ENCODE measurements around the gene ZNF564.
A peak's percentile ranks its signal among the peaks of the same experiment; 100 is the strongest.
"Not testable (repeated sequence)": the region's sequence is repeated elsewhere in the genome, so short reads cannot be mapped to it uniquely, and the experiment has no call there.

ZNF564 gene

DNA sequence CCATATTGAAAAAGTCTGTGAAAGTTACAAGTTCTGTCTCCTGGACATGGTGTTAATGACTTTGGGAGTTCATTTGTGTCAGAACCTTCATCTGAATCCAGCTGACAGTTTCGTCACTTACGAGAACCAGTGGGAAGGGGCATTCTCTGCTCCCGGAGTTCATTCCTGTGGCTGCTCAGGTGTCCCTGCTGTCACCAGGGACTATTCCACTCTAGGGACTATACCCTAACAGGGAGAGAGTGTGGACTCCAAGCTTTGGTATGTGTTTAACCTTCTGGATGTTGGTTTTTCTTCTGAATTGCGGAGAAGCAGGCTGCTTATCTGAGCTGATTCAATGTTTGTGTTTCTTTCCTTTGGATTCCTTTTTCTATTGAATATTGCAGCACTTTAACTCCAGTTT is 54.2 kb downstream of the ZNF564 start:
- DNase-seq (ENCODE audit: low read depth in 1 of 2, low spot score in 1 of 2) = no peak

DNA sequence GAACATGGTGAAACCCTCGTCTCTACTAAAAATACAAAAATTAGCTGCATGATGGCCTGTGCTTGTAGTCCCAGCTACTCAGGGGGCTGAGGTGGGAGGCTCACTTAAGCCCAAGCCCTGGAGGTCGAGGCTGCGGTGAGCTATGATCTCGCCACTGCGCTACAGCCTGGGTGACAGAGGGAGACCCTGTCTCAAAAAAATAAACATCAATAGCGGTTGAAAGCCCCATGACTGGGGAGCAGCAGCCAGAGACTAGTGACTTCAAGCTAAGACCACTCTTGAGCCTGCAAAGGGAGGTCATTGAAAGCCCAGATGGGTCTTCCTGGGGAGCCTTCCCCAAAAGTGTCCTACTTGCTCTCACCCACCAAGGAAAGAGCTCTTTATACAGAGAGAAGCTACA is 54.8 kb downstream of the ZNF564 start:
- no peak for DNase-seq (ENCODE audit: low read depth in 1 of 2, low spot score in 1 of 2)

GRCh38 chr19:12495002-12495802 is 56.1 kb downstream of the ZNF564 start:
- peak; percentile 85 to 86 for DNase-seq (ENCODE audit: low read depth in 1 of 2, low spot score in 1 of 2)

DNA sequence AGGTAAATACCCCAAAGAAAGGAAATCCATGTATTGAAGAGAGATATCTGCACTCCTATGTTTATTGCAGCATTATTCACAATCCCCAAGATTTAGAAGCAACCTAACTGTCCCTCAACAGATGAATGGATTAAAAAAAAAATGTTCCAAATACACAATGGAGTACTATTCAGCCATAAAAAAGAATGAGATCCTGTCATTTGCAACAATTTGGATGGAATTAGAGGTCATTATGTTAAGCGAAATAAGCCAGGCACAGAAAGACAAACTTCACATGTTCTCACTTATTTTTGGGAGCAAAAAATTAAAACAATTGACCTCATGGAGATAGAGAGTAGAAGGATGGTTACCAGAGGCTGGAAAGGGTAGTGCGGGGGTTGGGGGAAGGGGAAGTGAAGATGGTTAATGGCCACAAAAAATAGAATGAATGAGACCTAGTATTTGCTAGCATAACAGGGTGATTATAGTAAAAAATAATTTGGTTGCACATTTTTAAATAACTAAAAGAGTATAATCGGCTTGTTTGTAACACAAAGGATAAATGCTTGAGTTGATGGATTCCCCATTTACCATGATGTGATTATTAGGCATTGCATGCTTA is 56.9 kb downstream of the ZNF564 start:
- DNase-seq (ENCODE audit: low read depth in 1 of 2, low spot score in 1 of 2) = no peak

DNA sequence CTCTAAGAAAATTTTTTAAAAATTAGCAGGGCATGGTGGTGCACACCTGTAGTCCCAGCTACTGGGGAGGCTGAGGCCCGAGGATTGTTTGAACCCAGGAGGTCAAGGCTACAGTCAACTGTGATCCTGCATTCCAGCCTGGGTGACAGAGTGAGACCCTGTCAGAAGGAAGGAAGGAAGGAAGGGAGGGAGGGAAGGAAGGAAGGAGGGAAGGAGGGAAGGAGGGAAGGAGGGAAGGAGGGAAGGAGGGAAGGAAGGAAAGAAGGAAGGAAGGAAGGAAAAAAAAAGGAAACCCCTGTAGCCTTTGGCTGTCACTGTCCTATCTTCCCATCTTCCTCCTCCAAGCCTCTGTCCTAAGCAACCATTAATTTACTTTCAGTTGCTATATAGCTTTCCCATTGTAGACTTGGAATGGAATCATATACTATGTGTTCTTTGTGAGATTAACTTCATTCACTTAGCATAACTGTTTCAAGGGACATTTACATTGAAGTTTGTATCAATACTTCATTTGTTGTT is 65.0 kb downstream of the ZNF564 start:
- DNase-seq (ENCODE audit: low read depth in 1 of 2, low spot score in 1 of 2) = not testable (repeated sequence)

DNA sequence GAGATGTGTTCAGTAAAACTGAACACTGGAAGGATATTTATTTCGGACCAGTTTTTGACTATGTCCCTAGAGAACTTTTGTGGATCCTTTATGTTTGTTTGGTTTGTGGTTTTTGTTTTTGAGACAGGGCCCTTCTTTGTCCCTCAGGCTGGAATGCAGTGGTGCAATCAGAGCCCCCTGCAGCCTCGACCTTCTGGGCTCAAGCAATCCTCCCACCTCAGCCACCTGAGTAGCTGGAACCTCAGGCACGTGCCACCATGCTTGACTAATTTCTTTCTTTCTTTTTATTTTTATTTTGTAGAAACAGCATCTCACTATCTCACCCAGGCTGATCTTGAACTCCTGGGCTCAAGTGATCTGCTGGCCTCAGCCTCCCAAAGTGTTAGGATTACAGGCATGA is 65.7 kb downstream of the ZNF564 start:
- DNase-seq (ENCODE audit: low read depth in 1 of 2, low spot score in 1 of 2) = no peak

- no peak for DNase-seq (ENCODE audit: low read depth in 1 of 2, low spot score in 1 of 2)
These were observed 66.2 kb downstream of the ZNF564 start for GRCh38 chr19:12485052-12485416.

DNA sequence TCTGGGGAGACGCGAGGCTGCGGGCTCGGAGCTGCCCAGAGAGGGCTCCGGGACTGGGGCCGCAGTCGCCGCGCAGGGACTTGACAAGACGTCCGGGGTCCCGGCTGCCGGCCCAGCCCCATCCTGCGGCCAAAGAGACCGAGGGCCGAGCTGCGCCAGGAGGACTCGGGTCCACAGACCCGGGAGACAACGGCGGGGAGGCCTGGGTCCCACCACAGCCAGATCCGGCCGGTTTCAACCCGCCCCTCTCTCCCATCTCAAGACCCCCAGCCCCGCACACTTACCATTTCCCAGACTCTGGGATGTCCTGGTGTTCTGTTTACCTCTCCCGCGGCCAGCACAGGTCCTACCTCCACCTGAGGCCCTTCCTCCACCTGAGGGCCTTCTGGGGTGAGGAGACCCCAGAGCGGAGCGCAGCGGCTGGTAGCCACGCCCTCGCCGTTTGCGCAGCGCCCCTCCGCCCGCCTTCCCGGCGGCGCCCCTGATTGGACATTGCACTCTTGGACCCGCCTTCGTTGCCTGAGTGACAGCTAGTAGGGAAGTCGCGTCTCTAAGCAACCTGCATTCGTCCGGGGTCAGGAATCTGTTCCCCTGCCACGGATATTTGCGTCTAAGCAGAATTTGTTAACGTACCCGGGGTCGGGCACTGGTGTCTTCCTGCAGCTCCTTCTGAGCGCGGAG is 66.8 kb downstream of the ZNF564 start, which contains the start of gene ZNF709:
Gene ZNF709 (minus strand): TSS at position 446 of the 681 bp plus-strand sequence. CDS start 159 bp downstream, at position 287.
- peak; percentile 69 to 80 for DNase-seq (ENCODE audit: low read depth in 1 of 2, low spot score in 1 of 2)

GRCh38 chr19:12484011-12484370 is 67.3 kb downstream of the ZNF564 start:
- DNase-seq (ENCODE audit: low read depth in 1 of 2, low spot score in 1 of 2) = no peak

DNA sequence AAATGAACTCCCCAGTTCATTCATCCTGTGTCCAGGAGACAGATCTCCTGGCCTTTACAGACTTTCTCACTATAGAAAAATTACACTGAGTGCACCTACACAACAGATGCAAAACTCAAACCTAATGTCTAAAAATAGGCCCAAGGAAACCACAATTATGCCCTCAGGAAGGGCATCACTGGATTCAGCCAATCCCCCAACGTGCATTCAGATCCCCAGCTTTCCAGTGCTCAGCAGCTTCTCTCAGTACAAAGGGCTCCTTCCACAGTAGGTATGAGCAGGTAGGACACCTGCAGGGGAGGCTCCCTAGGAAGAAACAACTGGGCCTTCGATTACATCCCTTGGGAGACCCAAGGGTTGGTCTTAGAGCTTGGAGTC is 68.8 kb downstream of the ZNF564 start:
- DNase-seq (ENCODE audit: low read depth in 1 of 2, low spot score in 1 of 2) = no peak

GRCh38 chr19:12481781-12482508 is 69.3 kb downstream of the ZNF564 start:
- no peak for DNase-seq (ENCODE audit: low read depth in 1 of 2, low spot score in 1 of 2)

DNA sequence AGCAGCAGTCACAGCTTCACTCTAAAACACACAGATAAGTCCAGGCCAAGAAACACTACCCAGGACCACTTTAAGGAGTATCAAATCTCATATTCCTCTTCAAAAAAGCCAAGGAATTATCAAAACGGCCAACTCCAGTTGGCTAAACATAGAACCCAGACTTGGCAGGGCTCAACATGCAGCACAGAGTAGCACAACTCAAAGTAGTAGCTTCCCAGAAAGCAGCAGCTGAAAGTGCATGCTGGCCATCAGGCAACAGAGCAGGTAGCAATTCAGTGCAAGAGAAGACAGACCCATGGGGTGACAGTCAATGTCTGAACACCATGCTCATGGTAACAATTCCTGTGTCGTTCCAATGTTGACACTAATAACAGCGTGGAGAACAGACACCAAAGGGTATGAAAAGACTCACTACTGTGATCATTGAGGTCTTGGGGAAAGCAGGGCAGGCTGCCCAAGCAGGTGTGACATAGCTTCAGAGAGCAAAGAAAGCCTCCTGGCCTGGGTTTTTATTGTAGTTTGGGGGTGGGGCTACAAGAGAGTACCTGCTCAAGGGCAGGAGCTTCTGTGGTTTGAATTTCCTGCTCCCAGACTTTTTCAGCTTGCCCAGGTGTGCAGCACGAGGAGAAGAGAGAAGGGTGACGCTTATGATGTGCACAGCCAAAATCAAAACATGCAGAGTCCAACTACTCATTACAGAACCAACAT is 72.9 kb downstream of the ZNF564 start:
- DNase-seq (ENCODE audit: low read depth in 1 of 2, low spot score in 1 of 2) = no peak
